SK-N-SH treated with all-trans-retinoic acid at 6 μM for 48 hours (cell line): ENCODE results near the gene ANKRD18A.
"Not testable (repeated sequence)": the region's sequence is repeated elsewhere in the genome, so short reads cannot be mapped to it uniquely, and the experiment has no call there.

Experiments used
- ARNTL ChIP-seq: fragments of 450-650 bp; formaldehyde crosslinking; IDR thresholded peaks from 2 replicates; pipeline ENCODE4 v1.5.0; 2020; ENCODE audit warnings: low read depth, mild to moderate bottlenecking, moderate library complexity, borderline replicate concordance
- CREB5 ChIP-seq: fragments of 250-450 bp; sonication (Bioruptor Pico); IDR thresholded peaks from 2 replicates; pipeline ENCODE4 v1.5.1; 2020; ENCODE audit warnings: low read depth, mild to moderate bottlenecking, moderate library complexity
- GLIS3 ChIP-seq: fragments of 250-450 bp; sonication (Bioruptor Pico); IDR thresholded peaks from 2 replicates; pipeline ENCODE4 v1.5.0; 2020; ENCODE audit warnings: mild to moderate bottlenecking, moderate library complexity
- ISL1 ChIP-seq: fragments of 250-450 bp; sonication (Bioruptor Pico); IDR thresholded peaks from 2 replicates; pipeline ENCODE4 v2.1.2; 2022; ENCODE audit warnings: mild to moderate bottlenecking, moderate library complexity
- PATZ1 ChIP-seq: fragments of 250-450 bp; sonication (Bioruptor Pico); IDR thresholded peaks from 2 replicates; pipeline ENCODE4 v1.8.0; 2020; ENCODE audit warnings: mild to moderate bottlenecking, moderate library complexity, borderline replicate concordance
- PPARA ChIP-seq: fragments of 250-450 bp; sonication (Bioruptor Pico); IDR thresholded peaks from 2 replicates; pipeline ENCODE4 v1.5.0; 2020; ENCODE audit warnings: mild to moderate bottlenecking, borderline replicate concordance
- RARB ChIP-seq: fragments of 250-450 bp; sonication (Bioruptor Pico); IDR thresholded peaks from 2 replicates; pipeline ENCODE4 v1.8.0; 2021; ENCODE audit warnings: mild to moderate bottlenecking, moderate library complexity
- TCF4 ChIP-seq: fragments of 250-450 bp; sonication (Bioruptor Pico); IDR thresholded peaks from 2 replicates; pipeline ENCODE4 v1.8.0; 2021; ENCODE audit warnings: mild to moderate bottlenecking, moderate library complexity, borderline replicate concordance
- TOX ChIP-seq: fragments of 250-450 bp; sonication (Bioruptor Pico); IDR thresholded peaks from 2 replicates; pipeline ENCODE4 v1.8.0; 2021; ENCODE audit warnings: mild to moderate bottlenecking, moderate library complexity, borderline replicate concordance
- ZFP30 ChIP-seq: fragments of 450-650 bp; formaldehyde crosslinking; IDR thresholded peaks from 2 replicates; pipeline ENCODE4 v1.5.0; 2022; ENCODE audit warnings: mild to moderate bottlenecking, moderate library complexity
- TF ChIP-seq, protein P1 (sequence below): fragments of 250-450 bp; sonication (Bioruptor Pico); IDR thresholded peaks from 2 replicates; pipeline ENCODE4 v1.5.1; 2021; ENCODE audit warnings: mild to moderate bottlenecking, moderate library complexity

- not testable (repeated sequence) for TF ChIP-seq GLIS3, ZFP30, TCF4, PPARA, PATZ1, ARNTL, RARB, TOX, CREB5, ISL1 (CRISPR knock-in tag)
- TF ChIP-seq, protein P1, sequence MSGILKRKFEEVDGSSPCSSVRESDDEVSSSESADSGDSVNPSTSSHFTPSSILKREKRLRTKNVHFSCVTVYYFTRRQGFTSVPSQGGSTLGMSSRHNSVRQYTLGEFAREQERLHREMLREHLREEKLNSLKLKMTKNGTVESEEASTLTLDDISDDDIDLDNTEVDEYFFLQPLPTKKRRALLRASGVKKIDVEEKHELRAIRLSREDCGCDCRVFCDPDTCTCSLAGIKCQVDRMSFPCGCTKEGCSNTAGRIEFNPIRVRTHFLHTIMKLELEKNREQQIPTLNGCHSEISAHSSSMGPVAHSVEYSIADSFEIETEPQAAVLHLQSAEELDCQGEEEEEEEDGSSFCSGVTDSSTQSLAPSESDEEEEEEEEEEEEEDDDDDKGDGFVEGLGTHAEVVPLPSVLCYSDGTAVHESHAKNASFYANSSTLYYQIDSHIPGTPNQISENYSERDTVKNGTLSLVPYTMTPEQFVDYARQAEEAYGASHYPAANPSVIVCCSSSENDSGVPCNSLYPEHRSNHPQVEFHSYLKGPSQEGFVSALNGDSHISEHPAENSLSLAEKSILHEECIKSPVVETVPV (CRISPR knock-in tag), result not testable (repeated sequence)
Observed at GRCh38 chr9:38583765-38584164, 36.6 kb downstream of the ANKRD18A start.
